A673 (cell line): ENCODE data around the gene MLF2. TPM values are rescaled to one million over a fixed set of nuclear protein-coding genes. Genes with fewer than 3 reads are reported as not detected.
A peak's percentile ranks its signal among the peaks of the same experiment; 100 is the strongest.

ENCODE experiments used
- BruUV-seq: library from RNA; stranded (reverse); fragments of 400-500 nt; replicated peaks from 2 replicates; lab custom pipeline; 2021; lab: Mats Ljungman, UMichigan
- CTCF ChIA-PET: fragments of 300-600 bp; sonication (Branson Sonifier 250); formaldehyde crosslinking; loops from one replicate; lab custom pipeline; 2022; ENCODE audit warnings: antibody characterized with exemption; lab: Charles Lee
- POLR2A ChIA-PET: fragments of 300-600 bp; sonication (Branson Sonifier 250); formaldehyde crosslinking; loops from one replicate; lab custom pipeline; 2022; ENCODE audit warnings: antibody characterized with exemption; ENCODE audit not compliant: low non-redundant PET; lab: Charles Lee
- DNase-seq: peaks from one replicate; pipeline ENCODE4 v3.0.0-alpha.2; 2015; ENCODE audit warnings: low spot score
- H3K27ac ChIP-seq: fragments of 200-600 bp; sonication (generic); 2 replicates; pipeline ENCODE4 v1.5.1; 2016; ENCODE audit warnings: mixed run types, low read depth, mild to moderate bottlenecking, mixed read lengths, antibody characterized with exemption, low read length; ENCODE audit not compliant: poor library complexity, severe bottlenecking
- H3K27me3 ChIP-seq: fragments of 200-600 bp; sonication (generic); replicated peaks from 2 replicates; pipeline ENCODE4 v1.6.1; 2017; ENCODE audit warnings: mixed run types, low read depth, mild to moderate bottlenecking, mixed read lengths, antibody characterized with exemption, low read length; ENCODE audit not compliant: insufficient read depth, poor library complexity
- H3K36me3 ChIP-seq: fragments of 200-600 bp; sonication (generic); 2 replicates; pipeline ENCODE4 v1.6.1; 2016; ENCODE audit warnings: mixed run types, mild to moderate bottlenecking, mixed read lengths, antibody characterized with exemption, low read length; ENCODE audit not compliant: insufficient read depth, poor library complexity, severe bottlenecking
- H3K4me1 ChIP-seq: fragments of 200-600 bp; sonication (generic); 2 replicates; pipeline ENCODE4 v1.6.1; 2017; ENCODE audit warnings: mixed run types, mild to moderate bottlenecking, mixed read lengths, antibody characterized with exemption, low read length; ENCODE audit not compliant: insufficient read depth, poor library complexity, severe bottlenecking
- H3K4me3 ChIP-seq: fragments of 200-600 bp; sonication (generic); 2 replicates; pipeline ENCODE4 v1.5.1; 2016; ENCODE audit warnings: low read depth, mixed run types, mild to moderate bottlenecking, mixed read lengths, low read length; ENCODE audit not compliant: poor library complexity, severe bottlenecking
- H3K9me3 ChIP-seq: fragments of 200-600 bp; sonication (generic); 2 replicates; pipeline ENCODE4 v1.6.1; 2016; ENCODE audit warnings: mixed run types, low read depth, mild to moderate bottlenecking, mixed read lengths, antibody characterized with exemption, low read length; ENCODE audit not compliant: poor library complexity, severe bottlenecking
- CTCF ChIP-seq: fragments of 300-800, 200-600 bp; sonication (generic); conservative IDR thresholded peaks from 2 replicates; pipeline ENCODE4 v1.5.1; 2017; ENCODE audit warnings: low read depth, mild to moderate bottlenecking, antibody characterized with exemption, low read length, moderate library complexity, mixed read lengths
- EZH2 ChIP-seq: fragments of 200-600 bp; sonication (generic); IDR thresholded peaks from 2 replicates; pipeline ENCODE4 v1.6.1; 2017; ENCODE audit warnings: borderline replicate concordance, low read depth, mild to moderate bottlenecking, mixed read lengths, antibody characterized with exemption, low read length; ENCODE audit not compliant: poor library complexity, severe bottlenecking
- intact Hi-C: fragments of 100-400 bp; cut with micrococcal nuclease; formaldehyde crosslinking; loops from one replicate; pipeline ENCODE4 v1.10.0; 2022; ENCODE audit not compliant: unreplicated experiment
- total RNA-seq: library from RNA; stranded (reverse); gene quantifications from 2 replicates; pipeline ENCODE4 v1.2.3, GENCODE V29; 2021

Gene MLF2
- total RNA-seq, 1 experiment from 2014 or later = 242 TPM

- Histone ChIP-seq H3K27ac (no peak overlapping the region), H3K9me3 (no peaks in the 10 kb centered on the region), H3K36me3 (peaks cover 15% of the 10 kb centered on the region), H3K4me3 (no peak overlapping the region), H3K27me3 (no peaks in the 10 kb centered on the region), H3K4me1 (peaks cover 8% of the 10 kb centered on the region)
- TF ChIP-seq EZH2 = no peak
- no peak for TF ChIP-seq CTCF
- CTCF ChIA-PET = interaction anchor here (0.5 to 1.9 kb wide), 4 partner anchors 27 to 227 kb away, joined by 3 to 8 read pairs (median 4); partner anchors contain the start of gene MLF2
- BruUV-seq = no TSS peak
- no peak for DNase-seq
- POLR2A ChIA-PET = no interaction called here
- intact Hi-C loops = no loop called here
Measured at GRCh38 chr12:6780573-6780972, 27.6 kb upstream of the MLF2 start.

- no peak for DNase-seq
- Histone ChIP-seq H3K4me1 (peaks cover 8% of the 10 kb centered on the region), H3K9me3 (no peaks in the 10 kb centered on the region), H3K27me3 (no peaks in the 10 kb centered on the region), H3K36me3 (peaks cover 22% of the 10 kb centered on the region), H3K27ac (no peak overlapping the region), H3K4me3 (no peak overlapping the region)
- TF ChIP-seq EZH2 = no peak
- no peak for TF ChIP-seq CTCF
- BruUV-seq = no TSS peak
- intact Hi-C loops = loop anchor here (1.0 to 5.0 kb wide), 3 partner anchors 27 to 163 kb away; partner anchors contain the start of gene MLF2
- ChIA-PET CTCF (interaction anchor here (0.5 to 1.9 kb wide), 5 partner anchors 13 to 221 kb away, joined by 3 to 8 read pairs (median 3); partner anchors contain the start of gene MLF2), POLR2A (no interaction called here)
Measured at GRCh38 chr12:6779708-6780432, 26.9 kb upstream of the MLF2 start.

GRCh38 chr12:6778574-6779550, 25.9 kb upstream of the MLF2 start:
- H3K9me3 ChIP-seq = no peaks in the 10 kb centered on the region
- DNase-seq = peak; percentile 93
- peaks cover 26% of the 10 kb centered on the region for H3K36me3 ChIP-seq
- ChIA-PET CTCF (interaction anchor here (0.6 to 1.1 kb wide), 4 partner anchors 12 to 26 kb away, joined by 3 to 12 read pairs (median 5); partner anchors contain the start of gene MLF2), POLR2A (interaction anchor here (0.6 kb wide), 1 partner anchor 13 kb away, joined by 4 read pairs; the partner anchor contains the start of gene PTMS)
- no peaks in the 10 kb centered on the region for H3K27me3 ChIP-seq
- H3K4me3 ChIP-seq = peak overlapping the region; percentile 30
- peaks cover 8% of the 10 kb centered on the region for H3K4me1 ChIP-seq
- BruUV-seq = no TSS peak
- H3K27ac ChIP-seq = peak overlapping the region; percentile 29
- intact Hi-C loops = loop anchor here (1.0 to 5.0 kb wide), 3 partner anchors 26 to 162 kb away; partner anchors contain the start of gene MLF2
- TF ChIP-seq CTCF = peak; percentile 96
- TF ChIP-seq EZH2 = no peak
